HEK293 (cell line): ENCODE measurements around the gene SLC22A14.

Experiments
- CTCF ChIA-PET: fragments of 350-600 bp; formaldehyde crosslinking; extraction: SDS; loops from one replicate; lab custom pipeline; 2021; ENCODE audit warnings: antibody characterized with exemption; lab: Yijun Ruan, JAX
- POLR2A ChIA-PET: fragments of 300-600 bp; formaldehyde crosslinking; extraction: SDS; loops from one replicate; lab custom pipeline; 2020; ENCODE audit warnings: antibody characterized with exemption, inconsistent platforms; lab: Yijun Ruan, JAX
- H3K27ac ChIP-seq: fragments of 200-500 bp; sonication (Bioruptor generic); 2 replicates; pipeline ENCODE4 v1.5.1; 2014; ENCODE audit warnings: low read depth, low read length, control low read depth, inconsistent platforms; ENCODE audit errors: extremely low read depth
- H3K36me3 ChIP-seq, 2 experiments: fragments of 200-500 bp in 1 of 2; sonication (Bioruptor generic) in 1 of 2; 1 replicate in 1 of 2; 2 replicates in 1 of 2; pipeline ENCODE4 v1.5.1; 2014 to 2017; ENCODE audit warnings: inconsistent platforms in 2 of 2, low read length in 2 of 2; ENCODE audit not compliant: control insufficient read depth in 2 of 2, insufficient read depth in 1 of 2
- H3K4me1 ChIP-seq: fragments of 200-500 bp; sonication (Bioruptor generic); 2 replicates; pipeline ENCODE4 v1.5.1; 2014; ENCODE audit warnings: mild to moderate bottlenecking, low read length, inconsistent platforms; ENCODE audit not compliant: control insufficient read depth, insufficient read depth
- H3K4me3 ChIP-seq: 2 replicates; pipeline ENCODE4 v1.5.1; 2011; ENCODE audit warnings: low read depth, mild to moderate bottlenecking, control low read depth, low read length, moderate library complexity
- H3K9me3 ChIP-seq: fragments of 200-500 bp; sonication (Bioruptor generic); 2 replicates; pipeline ENCODE4 v1.5.1; 2014; ENCODE audit warnings: low read depth, low read length, inconsistent platforms; ENCODE audit not compliant: control insufficient read depth, insufficient read depth
- AEBP2 ChIP-seq: fragments of 450-650 bp; formaldehyde crosslinking; IDR thresholded peaks from 2 replicates; pipeline ENCODE4 v1.5.1; 2016; ENCODE audit warnings: missing biosample characterization, missing genetic modification characterization, borderline replicate concordance
- HIC1 ChIP-seq: fragments of 450-650 bp; formaldehyde crosslinking; IDR thresholded peaks from 2 replicates; pipeline ENCODE4 v1.5.1; 2016; ENCODE audit warnings: missing biosample characterization, missing genetic modification characterization
- KLF17 ChIP-seq: fragments of 450-650 bp; formaldehyde crosslinking; IDR thresholded peaks from 2 replicates; pipeline ENCODE4 v1.5.1; 2016; ENCODE audit warnings: missing biosample characterization, missing genetic modification characterization
- RBAK ChIP-seq: fragments of 450-650 bp; formaldehyde crosslinking; IDR thresholded peaks from 2 replicates; pipeline ENCODE4 v1.5.1; 2016; ENCODE audit warnings: missing biosample characterization, missing genetic modification characterization
- SP2 ChIP-seq: fragments of 450-650 bp; formaldehyde crosslinking; IDR thresholded peaks from 2 replicates; pipeline ENCODE4 v1.5.1; 2016; ENCODE audit warnings: missing biosample characterization, missing genetic modification characterization
- SP7 ChIP-seq: fragments of 450-650 bp; formaldehyde crosslinking; IDR thresholded peaks from 2 replicates; pipeline ENCODE4 v1.5.1; 2016; ENCODE audit warnings: missing biosample characterization, missing genetic modification characterization
- ZBTB7A ChIP-seq: fragments of 450-650 bp; formaldehyde crosslinking; IDR thresholded peaks from 2 replicates; pipeline ENCODE4 v1.5.1; 2016; ENCODE audit warnings: low read depth, missing biosample characterization, missing genetic modification characterization
- ZEB2 ChIP-seq: fragments of 450-650 bp; formaldehyde crosslinking; IDR thresholded peaks from 2 replicates; pipeline ENCODE4 v1.5.1; 2016; ENCODE audit warnings: missing biosample characterization, missing genetic modification characterization
- ZNF10 ChIP-seq: fragments of 450-650 bp; formaldehyde crosslinking; IDR thresholded peaks from 2 replicates; pipeline ENCODE4 v1.5.1; 2017; ENCODE audit warnings: missing biosample characterization, missing genetic modification characterization
- ZNF335 ChIP-seq: fragments of 450-650 bp; formaldehyde crosslinking; conservative IDR thresholded peaks from 2 replicates; pipeline ENCODE4 v1.5.1; 2016; ENCODE audit warnings: missing biosample characterization, missing genetic modification characterization
- ZNF416 ChIP-seq: fragments of 450-650 bp; formaldehyde crosslinking; IDR thresholded peaks from 2 replicates; pipeline ENCODE4 v1.5.1; 2016; ENCODE audit warnings: missing biosample characterization, missing genetic modification characterization
- ZNF449 ChIP-seq: fragments of 450-650 bp; formaldehyde crosslinking; IDR thresholded peaks from 2 replicates; pipeline ENCODE4 v1.5.1; 2017; ENCODE audit warnings: missing biosample characterization, mild to moderate bottlenecking, missing genetic modification characterization, moderate library complexity
- ZNF510 ChIP-seq: fragments of 450-650 bp; formaldehyde crosslinking; IDR thresholded peaks from 2 replicates; pipeline ENCODE4 v1.5.1; 2018; ENCODE audit warnings: mild to moderate bottlenecking, missing genetic modification characterization, missing biosample characterization; ENCODE audit not compliant: insufficient replicate concordance
- ZNF549 ChIP-seq: fragments of 450-650 bp; IDR thresholded peaks from 2 replicates; pipeline ENCODE4 v1.5.1; 2018; ENCODE audit warnings: missing biosample characterization, missing genetic modification characterization, mild to moderate bottlenecking, inconsistent platforms, moderate library complexity
- ZNF558 ChIP-seq: fragments of 450-650 bp; formaldehyde crosslinking; IDR thresholded peaks from 2 replicates; pipeline ENCODE4 v1.5.1; 2016; ENCODE audit warnings: missing biosample characterization, missing genetic modification characterization
- ZNF629 ChIP-seq: fragments of 450-650 bp; formaldehyde crosslinking; IDR thresholded peaks from 2 replicates; pipeline ENCODE4 v1.5.1; 2017; ENCODE audit warnings: missing biosample characterization, missing genetic modification characterization
- ZNF692 ChIP-seq: fragments of 450-650 bp; formaldehyde crosslinking; IDR thresholded peaks from 2 replicates; pipeline ENCODE4 v1.5.1; 2016; ENCODE audit warnings: missing biosample characterization, missing genetic modification characterization
- ZNF777 ChIP-seq: fragments of 450-650 bp; formaldehyde crosslinking; IDR thresholded peaks from 2 replicates; pipeline ENCODE4 v1.5.1; 2017; ENCODE audit warnings: missing biosample characterization, missing genetic modification characterization, borderline replicate concordance
- ZSCAN5A ChIP-seq: fragments of 450-650 bp; formaldehyde crosslinking; IDR thresholded peaks from 2 replicates; pipeline ENCODE4 v1.5.1; 2016; ENCODE audit warnings: missing biosample characterization, missing genetic modification characterization

SLC22A14 gene

GRCh38 chr3:38347421-38348200 lies 65.5 kb downstream of the SLC22A14 start:
- POLR2A ChIA-PET, result no interaction called here
- Histone ChIP-seq H3K27ac (no peak overlapping the region; the same call in 1 of the 2 replicates), H3K36me3 (peaks cover 0 to 37% of the 10 kb centered on the region in 2 experiments; a peak in 1 of 3 replicates), H3K4me3 (no peak overlapping the region; the same call in 1 of the 2 replicates), H3K9me3 (no peaks in the 10 kb centered on the region), H3K4me1 (no peaks in the 10 kb centered on the region)
- CTCF ChIA-PET, result interaction anchor here (1.0 to 2.2 kb wide), 3 partner anchors 11 to 216 kb away, joined by 3 to 11 read pairs (median 6); no protein-coding TSS in a partner anchor
- TF ChIP-seq ZNF335, result peak; percentile 46; the same call in 1 of the 2 replicates
- no peak for TF ChIP-seq AEBP2

- POLR2A ChIA-PET, result no interaction called here
Measured at GRCh38 chr3:38348903-38349302, 66.8 kb downstream of the SLC22A14 start.

GRCh38 chr3:38349684-38350359 lies 67.7 kb downstream of the SLC22A14 start:
- H3K4me1 ChIP-seq, result no peaks in the 10 kb centered on the region
- H3K4me3 ChIP-seq, result no peak overlapping the region
- peaks cover 0 to 42% of the 10 kb centered on the region in 2 experiments; a peak in 1 of 3 replicates for H3K36me3 ChIP-seq
- ChIA-PET CTCF (interaction anchor here (0.5 to 0.9 kb wide), 4 partner anchors 106 to 951 kb away, joined by 3 read pairs; no protein-coding TSS in a partner anchor), POLR2A (no interaction called here)
- no peaks in the 10 kb centered on the region for H3K9me3 ChIP-seq
- no peak overlapping the region for H3K27ac ChIP-seq
- TF ChIP-seq ZSCAN5A (tag by site-specific recombination) (no peak), ZNF449 (no peak), RBAK (tag by site-specific recombination) (no peak), SP7 (tag by site-specific recombination) (no peak), ZNF416 (no peak), SP2 (tag by site-specific recombination) (no peak), ZNF549 (tag by site-specific recombination) (no peak), HIC1 (tag by site-specific recombination) (peak; percentile 21; the same call in 1 of the 2 replicates), ZNF777 (no peak), ZEB2 (tag by site-specific recombination) (0 out of 2 replicates have a peak, but pooled peaks have one; percentile 30), ZNF629 (tag by site-specific recombination) (peak; percentile 56; the same call in 1 of the 2 replicates), ZNF692 (tag by site-specific recombination) (0 out of 2 replicates have a peak, but pooled peaks have one; percentile 41), ZNF558 (tag by site-specific recombination) (no peak), ZNF510 (tag by site-specific recombination) (no peak), KLF17 (no peak), ZNF10 (tag by site-specific recombination) (peak; percentile 85)
- TF ChIP-seq, all 188 proteins: peak for 5

More at GRCh38 chr3:38348903-38349302, 66.8 kb downstream of the SLC22A14 start:
- Histone ChIP-seq H3K9me3 (no peaks in the 10 kb centered on the region), H3K36me3 (peaks cover 0 to 41% of the 10 kb centered on the region in 2 experiments; a peak in 1 of 3 replicates), H3K4me3 (no peak overlapping the region), H3K27ac (no peak overlapping the region), H3K4me1 (no peaks in the 10 kb centered on the region)
- TF ChIP-seq SP7 (tag by site-specific recombination) (peak; percentile 54), ZBTB7A (tag by site-specific recombination) (no peak)
- CTCF ChIA-PET, result interaction anchor here (0.5 to 1.0 kb wide), 4 partner anchors 10 to 952 kb away, joined by 3 read pairs; no protein-coding TSS in a partner anchor
